BJ (cell line): ENCODE results near the gene EVX2. TPM values are rescaled to one million over a fixed set of nuclear protein-coding genes. Genes with fewer than 3 reads are reported as not detected.

Experiments
- CTCF ChIA-PET: fragments of 350-600 bp; formaldehyde crosslinking; extraction: SDS; loops from one replicate; lab custom pipeline; 2021; ENCODE audit warnings: antibody characterized with exemption, inconsistent platforms; lab: Yijun Ruan, JAX
- POLR2A ChIA-PET: fragments of 300-600 bp; sonication (Branson Sonifier 250); formaldehyde crosslinking; extraction: SDS; loops from one replicate; lab custom pipeline; 2021; ENCODE audit warnings: antibody characterized with exemption; lab: Charles Lee
- DNase-seq: peaks from one replicate; pipeline ENCODE4 v3.0.0-alpha.2; 2011; ENCODE audit warnings: low read depth
- H3K27me3 ChIP-seq: 2 replicates; pipeline ENCODE4 v1.6.0; 2011; ENCODE audit warnings: low read length; ENCODE audit not compliant: control insufficient read depth, insufficient read depth
- H3K36me3 ChIP-seq: 2 replicates; pipeline ENCODE4 v1.5.1; 2011; ENCODE audit warnings: low read length; ENCODE audit not compliant: control insufficient read depth, insufficient read depth
- H3K4me3 ChIP-seq: 2 replicates; pipeline ENCODE4 v1.5.1; 2011; ENCODE audit warnings: low read depth, mild to moderate bottlenecking, control low read depth, low read length
- CTCF ChIP-seq: IDR thresholded peaks from 2 replicates; pipeline ENCODE4 v1.5.1; 2011; ENCODE audit warnings: low read depth, mild to moderate bottlenecking, control low read depth, inconsistent platforms, low read length, moderate library complexity; ENCODE audit not compliant: insufficient read depth
- polyA plus RNA-seq: library from polyadenylated mRNA; depleted of rRNA; stranded (reverse); fragments of >200 nt; gene quantifications from 2 replicates; pipeline ENCODE4 v1.2.3, GENCODE V29; 2011

The EVX2 gene
- polyA plus RNA-seq, 1 experiment = not detected

- no peak for DNase-seq
- Histone ChIP-seq H3K27me3 (peaks cover 5% of the 10 kb centered on the region), H3K36me3 (peaks cover 1% of the 10 kb centered on the region; the same call in 1 of the 2 replicates), H3K4me3 (peak overlapping the region; percentile 25; the same call in 1 of the 2 replicates)
- CTCF ChIA-PET = interaction anchor here (1.0 to 1.6 kb wide), 2 partner anchors 25 to 516 kb away, joined by 3 to 5 read pairs; no protein-coding TSS in a partner anchor
- no peak for TF ChIP-seq CTCF
- POLR2A ChIA-PET = interaction anchor here (0.6 kb wide), 1 partner anchor 14 kb away, joined by 3 read pairs; no protein-coding TSS in a partner anchor
Observed at GRCh38 chr2:176122052-176122682, 38.4 kb upstream of the EVX2 start.

- POLR2A ChIA-PET = no interaction called here
Observed at GRCh38 chr2:176121190-176122051, 37.7 kb upstream of the EVX2 start.

GRCh38 chr2:176120364-176121189, 36.8 kb upstream of the EVX2 start:
- ChIA-PET CTCF (interaction anchor here (0.7 to 1.8 kb wide), 3 partner anchors 10 to 544 kb away, joined by 3 to 5 read pairs (median 3); no protein-coding TSS in a partner anchor), POLR2A (no interaction called here)
- Histone ChIP-seq H3K4me3 (no peak overlapping the region), H3K27me3 (peaks cover 3% of the 10 kb centered on the region), H3K36me3 (peaks cover 2% of the 10 kb centered on the region; the same call in 1 of the 2 replicates)
- no peak for DNase-seq
- no peak for TF ChIP-seq CTCF

More at GRCh38 chr2:176121190-176122051, 37.7 kb upstream of the EVX2 start:
- CTCF ChIA-PET = interaction anchor here (1.0 to 1.8 kb wide), 3 partner anchors 11 to 517 kb away, joined by 3 to 5 read pairs (median 3); no protein-coding TSS in a partner anchor
- Histone ChIP-seq H3K4me3 (no peak overlapping the region), H3K36me3 (peaks cover 2% of the 10 kb centered on the region; the same call in 1 of the 2 replicates), H3K27me3 (peaks cover 5% of the 10 kb centered on the region)
- TF ChIP-seq CTCF = no peak
- DNase-seq = no peak

GRCh38 chr2:176118601-176119339, 35.0 kb upstream of the EVX2 start:
- TF ChIP-seq CTCF = peak; percentile 26; the same call in 1 of the 2 replicates
- ChIA-PET CTCF (no interaction called here), POLR2A (no interaction called here)
- Histone ChIP-seq H3K27me3 (peaks cover 3% of the 10 kb centered on the region), H3K36me3 (peaks cover 2% of the 10 kb centered on the region; the same call in 1 of the 2 replicates), H3K4me3 (no peak overlapping the region)
- no peak for DNase-seq
